A673 (cell line): Measurements from ENCODE around the gene AMOTL1. TPM values are rescaled to one million over a fixed set of nuclear protein-coding genes. Genes with fewer than 3 reads are reported as not detected.

Source experiments
- BruUV-seq: library from RNA; stranded (reverse); fragments of 400-500 nt; replicated peaks from 2 replicates; lab custom pipeline; 2021; lab: Mats Ljungman, UMichigan
- CTCF ChIA-PET: fragments of 300-600 bp; sonication (Branson Sonifier 250); formaldehyde crosslinking; loops from one replicate; lab custom pipeline; 2022; ENCODE audit warnings: antibody characterized with exemption; lab: Charles Lee
- POLR2A ChIA-PET: fragments of 300-600 bp; sonication (Branson Sonifier 250); formaldehyde crosslinking; loops from one replicate; lab custom pipeline; 2022; ENCODE audit warnings: antibody characterized with exemption; ENCODE audit not compliant: low non-redundant PET; lab: Charles Lee
- DNase-seq: peaks from one replicate; pipeline ENCODE4 v3.0.0-alpha.2; 2015; ENCODE audit warnings: low spot score
- H3K27ac ChIP-seq: fragments of 200-600 bp; sonication (generic); 2 replicates; pipeline ENCODE4 v1.5.1; 2016; ENCODE audit warnings: mixed run types, low read depth, mild to moderate bottlenecking, mixed read lengths, antibody characterized with exemption, low read length; ENCODE audit not compliant: poor library complexity, severe bottlenecking
- H3K27me3 ChIP-seq: fragments of 200-600 bp; sonication (generic); replicated peaks from 2 replicates; pipeline ENCODE4 v1.6.1; 2017; ENCODE audit warnings: mixed run types, low read depth, mild to moderate bottlenecking, mixed read lengths, antibody characterized with exemption, low read length; ENCODE audit not compliant: insufficient read depth, poor library complexity
- H3K36me3 ChIP-seq: fragments of 200-600 bp; sonication (generic); 2 replicates; pipeline ENCODE4 v1.6.1; 2016; ENCODE audit warnings: mixed run types, mild to moderate bottlenecking, mixed read lengths, antibody characterized with exemption, low read length; ENCODE audit not compliant: insufficient read depth, poor library complexity, severe bottlenecking
- H3K4me1 ChIP-seq: fragments of 200-600 bp; sonication (generic); 2 replicates; pipeline ENCODE4 v1.6.1; 2017; ENCODE audit warnings: mixed run types, mild to moderate bottlenecking, mixed read lengths, antibody characterized with exemption, low read length; ENCODE audit not compliant: insufficient read depth, poor library complexity, severe bottlenecking
- H3K4me3 ChIP-seq: fragments of 200-600 bp; sonication (generic); 2 replicates; pipeline ENCODE4 v1.5.1; 2016; ENCODE audit warnings: low read depth, mixed run types, mild to moderate bottlenecking, mixed read lengths, low read length; ENCODE audit not compliant: poor library complexity, severe bottlenecking
- H3K9me3 ChIP-seq: fragments of 200-600 bp; sonication (generic); 2 replicates; pipeline ENCODE4 v1.6.1; 2016; ENCODE audit warnings: mixed run types, low read depth, mild to moderate bottlenecking, mixed read lengths, antibody characterized with exemption, low read length; ENCODE audit not compliant: poor library complexity, severe bottlenecking
- EZH2 ChIP-seq: fragments of 200-600 bp; sonication (generic); IDR thresholded peaks from 2 replicates; pipeline ENCODE4 v1.6.1; 2017; ENCODE audit warnings: borderline replicate concordance, low read depth, mild to moderate bottlenecking, mixed read lengths, antibody characterized with exemption, low read length; ENCODE audit not compliant: poor library complexity, severe bottlenecking
- intact Hi-C: fragments of 100-400 bp; cut with micrococcal nuclease; formaldehyde crosslinking; loops from one replicate; pipeline ENCODE4 v1.10.0; 2022; ENCODE audit not compliant: unreplicated experiment
- total RNA-seq: library from RNA; stranded (reverse); gene quantifications from 2 replicates; pipeline ENCODE4 v1.2.3, GENCODE V29; 2021
- TF ChIP-seq, protein P1 (sequence below): fragments of 300-800, 200-600 bp; sonication (generic); conservative IDR thresholded peaks from 2 replicates; pipeline ENCODE4 v1.5.1; 2017; ENCODE audit warnings: low read depth, mild to moderate bottlenecking, antibody characterized with exemption, low read length, moderate library complexity, mixed read lengths

The AMOTL1 gene
- total RNA-seq, 1 experiment from 2014 or later: 68.5 TPM

DNA sequence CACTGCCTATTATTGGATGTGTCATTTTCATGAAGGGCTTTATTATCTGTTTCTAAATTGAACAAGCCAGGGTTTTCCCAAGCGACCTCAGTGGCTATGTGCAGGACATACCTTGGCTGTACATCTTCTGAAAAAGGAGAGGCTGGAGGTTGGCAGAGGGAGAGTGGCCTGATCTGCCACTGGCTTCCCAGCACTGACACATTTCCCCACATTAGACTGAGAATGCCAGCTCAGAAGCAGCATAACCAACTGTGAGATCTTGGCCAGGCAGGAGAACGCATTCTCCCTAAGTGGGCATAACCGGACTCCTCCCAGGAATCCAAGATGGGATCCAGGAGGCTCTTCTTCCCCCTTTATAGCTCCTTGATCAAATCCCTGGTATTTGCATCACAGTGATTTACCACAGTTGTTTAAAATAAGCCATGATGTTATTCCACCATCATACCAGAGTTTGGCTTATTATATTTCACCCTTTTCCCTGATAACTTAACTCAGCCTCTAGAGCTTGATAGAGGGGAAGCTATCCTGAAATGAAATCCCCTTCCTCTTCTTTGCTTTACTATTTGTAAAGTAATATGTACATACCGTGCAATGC is 33.8 kb downstream of the AMOTL1 start:
- ChIA-PET CTCF (no interaction called here), POLR2A (no interaction called here)
- no peak for DNase-seq
- no peak for TF ChIP-seq EZH2
- TF ChIP-seq, protein P1, sequence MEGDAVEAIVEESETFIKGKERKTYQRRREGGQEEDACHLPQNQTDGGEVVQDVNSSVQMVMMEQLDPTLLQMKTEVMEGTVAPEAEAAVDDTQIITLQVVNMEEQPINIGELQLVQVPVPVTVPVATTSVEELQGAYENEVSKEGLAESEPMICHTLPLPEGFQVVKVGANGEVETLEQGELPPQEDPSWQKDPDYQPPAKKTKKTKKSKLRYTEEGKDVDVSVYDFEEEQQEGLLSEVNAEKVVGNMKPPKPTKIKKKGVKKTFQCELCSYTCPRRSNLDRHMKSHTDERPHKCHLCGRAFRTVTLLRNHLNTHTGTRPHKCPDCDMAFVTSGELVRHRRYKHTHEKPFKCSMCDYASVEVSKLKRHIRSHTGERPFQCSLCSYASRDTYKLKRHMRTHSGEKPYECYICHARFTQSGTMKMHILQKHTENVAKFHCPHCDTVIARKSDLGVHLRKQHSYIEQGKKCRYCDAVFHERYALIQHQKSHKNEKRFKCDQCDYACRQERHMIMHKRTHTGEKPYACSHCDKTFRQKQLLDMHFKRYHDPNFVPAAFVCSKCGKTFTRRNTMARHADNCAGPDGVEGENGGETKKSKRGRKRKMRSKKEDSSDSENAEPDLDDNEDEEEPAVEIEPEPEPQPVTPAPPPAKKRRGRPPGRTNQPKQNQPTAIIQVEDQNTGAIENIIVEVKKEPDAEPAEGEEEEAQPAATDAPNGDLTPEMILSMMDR: no peak
- no TSS peak for BruUV-seq
- peaks cover 19% of the 10 kb centered on the region for H3K36me3 ChIP-seq
- intact Hi-C loops: no loop called here
- H3K4me3 ChIP-seq: no peak overlapping the region
- no peaks in the 10 kb centered on the region for H3K4me1 ChIP-seq
- no peaks in the 10 kb centered on the region for H3K9me3 ChIP-seq
- H3K27me3 ChIP-seq: no peaks in the 10 kb centered on the region
- H3K27ac ChIP-seq: no peak overlapping the region

DNA sequence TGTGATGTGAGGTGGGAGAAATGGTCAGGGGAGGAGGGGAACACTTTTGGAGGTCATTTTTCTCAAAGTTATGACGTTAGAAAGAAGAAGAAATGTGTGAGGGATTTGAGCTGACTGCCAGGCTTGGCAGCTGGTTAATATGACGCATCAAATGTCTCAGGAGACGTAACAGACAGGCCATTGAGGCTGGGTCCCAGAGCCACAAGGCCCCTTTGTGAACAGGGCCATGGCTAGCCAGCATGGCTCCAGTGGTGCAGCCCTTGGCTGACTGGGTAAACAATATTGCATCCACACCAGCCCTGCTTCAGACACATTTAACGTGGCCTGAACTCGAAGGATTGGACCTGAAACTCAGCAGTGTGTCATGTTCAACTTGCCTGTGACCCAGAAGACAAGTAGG is 34.3 kb downstream of the AMOTL1 start:
- POLR2A ChIA-PET: no interaction called here
- no peak overlapping the region for H3K27ac ChIP-seq
- DNase-seq: no peak
- H3K36me3 ChIP-seq: peaks cover 19% of the 10 kb centered on the region
- no TSS peak for BruUV-seq
- intact Hi-C loops: no loop called here
- no peaks in the 10 kb centered on the region for H3K27me3 ChIP-seq
- no peaks in the 10 kb centered on the region for H3K9me3 ChIP-seq
- no peak overlapping the region for H3K4me3 ChIP-seq
- no peaks in the 10 kb centered on the region for H3K4me1 ChIP-seq
- TF ChIP-seq, protein P1: no peak
- no peak for TF ChIP-seq EZH2
- CTCF ChIA-PET: no interaction called here

DNA sequence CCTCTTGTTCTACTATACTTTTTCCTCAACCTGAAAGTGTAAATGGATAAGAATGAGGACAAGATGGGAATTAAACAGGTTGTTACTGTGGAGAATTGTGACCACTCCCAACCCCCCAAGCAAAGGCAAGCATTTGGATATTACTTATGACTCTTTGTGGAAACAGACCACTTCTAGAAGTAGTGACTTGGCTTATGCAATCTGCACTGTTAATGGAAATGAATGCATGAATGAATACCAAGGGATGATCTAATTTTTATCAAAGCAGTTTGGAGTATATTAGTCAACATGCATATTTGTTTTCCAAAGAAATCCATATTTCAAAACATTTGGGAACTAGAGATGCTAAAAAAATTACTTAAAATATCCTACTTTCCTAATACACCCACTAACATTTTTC is 35.3 kb downstream of the AMOTL1 start:
- peaks cover 19% of the 10 kb centered on the region for H3K36me3 ChIP-seq
- no peaks in the 10 kb centered on the region for H3K27me3 ChIP-seq
- no peak overlapping the region for H3K4me3 ChIP-seq
- no peaks in the 10 kb centered on the region for H3K9me3 ChIP-seq
- BruUV-seq: no TSS peak
- ChIA-PET CTCF (no interaction called here), POLR2A (no interaction called here)
- intact Hi-C loops: no loop called here
- DNase-seq: no peak
- no peaks in the 10 kb centered on the region for H3K4me1 ChIP-seq
- no peak overlapping the region for H3K27ac ChIP-seq
- TF ChIP-seq, protein P1: no peak
- no peak for TF ChIP-seq EZH2
